H54 (cell line): ENCODE data around the gene CHRND.
"Not testable (repeated sequence)": the region's sequence is repeated elsewhere in the genome, so short reads cannot be mapped to it uniquely, and the experiment has no call there.

Source experiments
- DNase-seq: peaks from one replicate; pipeline ENCODE4 v3.0.0; 2011; ENCODE audit warnings: low spot score, mixed read lengths; ENCODE audit not compliant: insufficient read length
- FAIRE-seq: peaks from 3 replicates; lab custom pipeline; 2011; peaks lifted over from hg19 to GRCh38; lab: Jason Lieb, UNC
- POLR2A ChIP-seq: IDR thresholded peaks from 2 replicates; pipeline ENCODE4 v1.6.1; 2011; ENCODE audit warnings: low read depth, mild to moderate bottlenecking, low read length

CHRND gene

GRCh38 chr2:232567721-232568120 lies 41.8 kb downstream of the CHRND start:
- TF ChIP-seq POLR2A, result no peak
- no peak for FAIRE-seq

GRCh38 chr2:232568161-232568560 lies 42.2 kb downstream of the CHRND start:
- TF ChIP-seq POLR2A, result no peak
- FAIRE-seq, result peak; percentile 96
- peak; percentile 63 for DNase-seq

More at GRCh38 chr2:232567721-232568120, 41.8 kb downstream of the CHRND start:
- no peak for DNase-seq

- no peak for FAIRE-seq
Observed at GRCh38 chr2:232569541-232569940, 43.6 kb downstream of the CHRND start.

GRCh38 chr2:232570481-232570880 lies 44.5 kb downstream of the CHRND start:
- DNase-seq, result not testable (repeated sequence)

More at GRCh38 chr2:232569541-232569940, 43.6 kb downstream of the CHRND start:
- TF ChIP-seq POLR2A, result no peak
- DNase-seq, result no peak

GRCh38 chr2:232571026-232571474 lies 45.1 kb downstream of the CHRND start:
- no peak for TF ChIP-seq POLR2A
- FAIRE-seq (no peak), DNase-seq (no peak)

More at GRCh38 chr2:232570481-232570880, 44.5 kb downstream of the CHRND start:
- not testable (repeated sequence) for FAIRE-seq

- DNase-seq (no peak), FAIRE-seq (no peak)
- TF ChIP-seq POLR2A, result no peak
Observed at GRCh38 chr2:232573042-232573441, 47.1 kb downstream of the CHRND start.

- DNase-seq, result no peak
- no peak for TF ChIP-seq POLR2A
- FAIRE-seq, result no peak
Observed at GRCh38 chr2:232573771-232574435, 47.9 kb downstream of the CHRND start.

- no peak for TF ChIP-seq POLR2A
- no peak for DNase-seq
- FAIRE-seq, result no peak
Observed at GRCh38 chr2:232574674-232575403, 48.9 kb downstream of the CHRND start.

- FAIRE-seq, result no peak
- TF ChIP-seq POLR2A, result no peak
- DNase-seq, result no peak
Observed at GRCh38 chr2:232575404-232575746, 49.4 kb downstream of the CHRND start.

- FAIRE-seq (no peak), DNase-seq (no peak)
- no peak for TF ChIP-seq POLR2A
Observed at GRCh38 chr2:232576995-232577394, 51.0 kb downstream of the CHRND start.

- no peak for FAIRE-seq
- no peak for DNase-seq
- no peak for TF ChIP-seq POLR2A
Observed at GRCh38 chr2:232577841-232578240, 51.9 kb downstream of the CHRND start.

- DNase-seq (no peak), FAIRE-seq (no peak)
- no peak for TF ChIP-seq POLR2A
Observed at GRCh38 chr2:232578626-232579025, 52.7 kb downstream of the CHRND start.

GRCh38 chr2:232580648-232580981 lies 54.7 kb downstream of the CHRND start:
- no peak for FAIRE-seq
- DNase-seq, result no peak
- TF ChIP-seq POLR2A, result no peak

- TF ChIP-seq POLR2A, result no peak
- FAIRE-seq, result no peak
Observed at GRCh38 chr2:232581725-232582124, 55.8 kb downstream of the CHRND start.

GRCh38 chr2:232584238-232584637 lies 58.3 kb downstream of the CHRND start:
- DNase-seq, result no peak
- FAIRE-seq, result no peak
- no peak for TF ChIP-seq POLR2A

More at GRCh38 chr2:232581725-232582124, 55.8 kb downstream of the CHRND start:
- DNase-seq, result no peak
